ENCODE data around the gene EHBP1. TPM values are rescaled to one million over a fixed set of nuclear protein-coding genes. Genes with fewer than 3 reads are reported as not detected.

The EHBP1 gene
- total RNA-seq, 4 donors from 2014 or later, result 195 to 367 (median 212) TPM

DNA sequence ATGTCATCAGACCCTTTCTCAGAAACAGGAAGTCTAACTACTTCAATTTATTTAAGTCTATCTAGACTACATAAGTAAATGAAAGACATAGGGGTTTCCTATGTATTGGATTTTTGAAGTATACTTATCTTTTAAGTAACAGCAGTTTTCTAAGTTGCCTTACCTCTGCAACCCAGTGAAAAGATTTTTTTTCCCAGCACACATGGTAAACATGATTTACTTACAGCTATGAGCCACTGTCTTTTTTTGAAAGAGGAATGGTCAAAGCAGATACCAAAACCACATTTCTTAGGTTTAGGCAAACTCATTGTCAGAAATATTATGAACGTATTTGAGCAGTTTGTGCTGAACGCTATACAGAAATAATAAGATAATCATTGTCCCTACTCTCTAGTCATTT is 266.4 kb downstream of the EHBP1 start:
- H3K36me3 ChIP-seq, result peaks cover 0 to 48% (median 0%) of the 10 kb centered on the region in 3 donors
- H3K27ac ChIP-seq, result no peak overlapping the region
- H3K4me3 ChIP-seq, result no peak overlapping the region
- TF ChIP-seq POLR2A (IDR thresholded peaks at IDR 0.05), result no peak
- TF ChIP-seq EP300 (IDR thresholded peaks at IDR 0.05), result no peak
- TF ChIP-seq CTCF (IDR thresholded peaks at IDR 0.05), result no peak
- no peaks in the 10 kb centered on the region for H3K27me3 ChIP-seq
- WGBS, 2 donors, result 95 to 96% methylated on average over 2 of the region's 2 CpGs
- H3K4me1 ChIP-seq, result no peaks in the 10 kb centered on the region
- no peaks in the 10 kb centered on the region for H3K9me3 ChIP-seq
- DNase-seq (ENCODE audit: low spot score in 2 of 2), result no peak

- TF ChIP-seq EP300 (IDR thresholded peaks at IDR 0.05), result no peak
- TF ChIP-seq CTCF (IDR thresholded peaks at IDR 0.05), result no peak
- TF ChIP-seq POLR2A (IDR thresholded peaks at IDR 0.05), result no peak
- no peak overlapping the region for H3K27ac ChIP-seq
- H3K4me3 ChIP-seq, result no peak overlapping the region
- H3K27me3 ChIP-seq, result no peaks in the 10 kb centered on the region
- peaks cover 0 to 54% (median 0%) of the 10 kb centered on the region in 3 donors for H3K36me3 ChIP-seq
- H3K9me3 ChIP-seq, result no peaks in the 10 kb centered on the region
- no peaks in the 10 kb centered on the region for H3K4me1 ChIP-seq
- no peak for DNase-seq (ENCODE audit: low spot score in 2 of 2)
These were observed 267.1 kb downstream of the EHBP1 start for GRCh38 chr2:62972601-62973000.

GRCh38 chr2:62974999-62975398 is 269.5 kb downstream of the EHBP1 start:
- Histone ChIP-seq H3K4me1 (no peaks in the 10 kb centered on the region), H3K9me3 (no peaks in the 10 kb centered on the region), H3K36me3 (peaks cover 0 to 74% (median 0%) of the 10 kb centered on the region in 3 donors), H3K4me3 (no peak overlapping the region), H3K27ac (no peak overlapping the region), H3K27me3 (no peaks in the 10 kb centered on the region)
- no peak for DNase-seq (ENCODE audit: low spot score in 2 of 2)
- TF ChIP-seq EP300 (IDR thresholded peaks at IDR 0.05) (no peak), POLR2A (IDR thresholded peaks at IDR 0.05) (no peak), CTCF (IDR thresholded peaks at IDR 0.05) (no peak)
- WGBS, 2 donors, result 87 to 92% methylated on average over 2 of the region's 2 CpGs

- Histone ChIP-seq H3K9me3 (no peaks in the 10 kb centered on the region), H3K27me3 (no peaks in the 10 kb centered on the region), H3K4me3 (no peak overlapping the region), H3K4me1 (peaks cover 0 to 9% (median 0%) of the 10 kb centered on the region in 4 donors), H3K36me3 (peaks cover 0 to 58% (median 2%) of the 10 kb centered on the region in 3 donors), H3K27ac (no peak overlapping the region)
- no peak for DNase-seq (ENCODE audit: low spot score in 2 of 2)
- 87 to 88% methylated on average over 3 of the region's 3 CpGs for WGBS, 2 donors
- no peak for TF ChIP-seq EP300 (IDR thresholded peaks at IDR 0.05)
- TF ChIP-seq POLR2A (IDR thresholded peaks at IDR 0.05), result no peak
- TF ChIP-seq CTCF (IDR thresholded peaks at IDR 0.05), result no peak
These were observed 286.1 kb downstream of the EHBP1 start for GRCh38 chr2:62991605-62992004.

DNA sequence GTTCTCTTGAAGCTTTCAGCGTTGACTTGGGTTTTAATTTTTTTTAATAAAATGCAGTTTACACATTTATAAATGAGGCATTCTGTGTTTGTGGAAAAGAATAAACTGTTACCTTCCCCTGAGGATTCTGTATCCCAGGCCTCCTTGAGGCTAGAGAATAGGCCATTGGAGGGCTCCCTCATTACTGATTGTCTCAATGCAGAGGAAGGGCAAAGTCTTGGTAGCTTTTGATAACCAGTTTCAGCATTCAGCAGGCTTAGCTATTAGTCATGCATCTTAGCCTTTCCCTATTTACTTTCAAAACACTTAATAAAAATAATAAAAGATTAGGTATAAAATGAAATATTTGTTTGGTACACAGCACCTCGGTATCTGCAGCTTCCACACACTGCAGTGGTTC is 287.0 kb downstream of the EHBP1 start:
- TF ChIP-seq POLR2A (IDR thresholded peaks at IDR 0.05) (no peak), CTCF (IDR thresholded peaks at IDR 0.05) (no peak), EP300 (IDR thresholded peaks at IDR 0.05) (no peak)
- Histone ChIP-seq H3K27me3 (no peaks in the 10 kb centered on the region), H3K4me3 (no peak overlapping the region), H3K4me1 (peaks cover 0 to 9% (median 0%) of the 10 kb centered on the region in 4 donors), H3K9me3 (no peaks in the 10 kb centered on the region), H3K36me3 (peaks cover 0 to 60% (median 0%) of the 10 kb centered on the region in 3 donors), H3K27ac (no peak overlapping the region)
- 82 to 83% methylated on average over 2 of the region's 2 CpGs for WGBS, 2 donors
- DNase-seq (ENCODE audit: low spot score in 2 of 2), result no peak
